Suppressor macrophage treated with lipopolysaccharide for 4 hours (primary cell): Measurements from ENCODE around the gene DOK7.
"Not testable (repeated sequence)": the region's sequence is repeated elsewhere in the genome, so short reads cannot be mapped to it uniquely, and the experiment has no call there.

ENCODE experiments used
- DNase-seq: peaks from one replicate; pipeline ENCODE4 v3.0.0-alpha.2; 2020

DOK7 gene

GRCh38 chr4:3511601-3512000, 48.5 kb downstream of the DOK7 start:
- not testable (repeated sequence) for DNase-seq

GRCh38 chr4:3512279-3512678, 49.2 kb downstream of the DOK7 start:
- DNase-seq = no peak

GRCh38 chr4:3512719-3513118, 49.6 kb downstream of the DOK7 start:
- DNase-seq = no peak

- DNase-seq = no peak
These were observed 50.7 kb downstream of the DOK7 start for GRCh38 chr4:3513807-3514206.

GRCh38 chr4:3514221-3514780, 51.2 kb downstream of the DOK7 start:
- no peak for DNase-seq

GRCh38 chr4:3514806-3515501, 51.8 kb downstream of the DOK7 start:
- DNase-seq = no peak

- no peak for DNase-seq
These were observed 52.5 kb downstream of the DOK7 start for GRCh38 chr4:3515646-3516045.

GRCh38 chr4:3516061-3516835, 53.1 kb downstream of the DOK7 start:
- DNase-seq = no peak

- DNase-seq = no peak
These were observed 54.0 kb downstream of the DOK7 start for GRCh38 chr4:3516836-3517730.

GRCh38 chr4:3517731-3518510, 54.8 kb downstream of the DOK7 start:
- no peak for DNase-seq

- DNase-seq = no peak
These were observed 55.4 kb downstream of the DOK7 start for GRCh38 chr4:3518511-3518880.

- no peak for DNase-seq
These were observed 55.8 kb downstream of the DOK7 start for GRCh38 chr4:3518941-3519340.

- no peak for DNase-seq
These were observed 56.6 kb downstream of the DOK7 start for GRCh38 chr4:3519468-3520264.

- no peak for DNase-seq
These were observed 57.2 kb downstream of the DOK7 start for GRCh38 chr4:3520276-3520675.

- no peak for DNase-seq
These were observed 57.9 kb downstream of the DOK7 start for GRCh38 chr4:3520796-3521600.

- DNase-seq = no peak
These were observed 58.7 kb downstream of the DOK7 start for GRCh38 chr4:3521621-3522325.

GRCh38 chr4:3522326-3522640, 59.2 kb downstream of the DOK7 start:
- no peak for DNase-seq

GRCh38 chr4:3522651-3523050, 59.5 kb downstream of the DOK7 start:
- DNase-seq = no peak

- DNase-seq = no peak
These were observed 60.1 kb downstream of the DOK7 start for GRCh38 chr4:3523146-3523627.

GRCh38 chr4:3523628-3524221, 60.6 kb downstream of the DOK7 start:
- DNase-seq = no peak
